ENCODE measurements around the gene CDT1.

DNA sequence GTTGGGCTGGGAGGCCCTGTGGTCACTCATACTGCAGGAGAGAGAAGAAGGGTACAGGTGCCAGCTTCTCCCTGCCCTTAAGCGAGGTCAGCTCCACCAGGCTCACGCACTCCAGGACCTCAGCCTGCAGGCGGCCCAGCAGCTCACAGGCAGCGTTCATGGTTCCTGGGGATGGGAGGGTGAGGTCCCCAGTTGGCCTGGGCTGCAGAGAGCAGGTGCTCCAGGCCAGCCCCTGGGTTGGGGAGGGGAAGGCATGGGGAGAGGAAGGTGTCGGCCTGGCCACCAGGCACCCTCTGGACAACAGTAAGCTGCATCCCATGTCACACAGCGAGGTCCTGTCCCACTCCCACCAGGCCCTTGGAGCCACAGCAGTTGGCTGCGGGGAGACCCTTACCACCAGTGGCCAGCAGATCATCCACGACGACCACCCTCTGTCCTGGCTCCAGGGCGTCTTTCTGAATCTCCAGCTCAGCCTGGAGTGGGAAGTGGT is 6.1 kb downstream of the CDT1 start:
- TF ChIP-seq POLR2AphosphoS5 (IDR thresholded peaks at IDR 0.05; ENCODE audit: borderline replicate concordance, low read depth, low read length) (no peak), EZH2 (IDR thresholded peaks at IDR 0.05) (no peak)
